GM12891 (cell line): ENCODE results near the gene KCNE2.

Experiments used
- POLR2A ChIP-seq: IDR thresholded peaks from 2 replicates; pipeline ENCODE4 v1.6.1; 2011; ENCODE audit warnings: low read depth, low read length, control low read depth
- POU2F2 ChIP-seq: IDR thresholded peaks from 2 replicates; pipeline ENCODE4 v1.6.1; 2011; ENCODE audit warnings: low read depth, mild to moderate bottlenecking, control low read depth, low read length, moderate library complexity
- TAF1 ChIP-seq: IDR thresholded peaks from 2 replicates; pipeline ENCODE4 v1.6.1; 2011; ENCODE audit warnings: low read depth, low read length, control low read depth

DNA sequence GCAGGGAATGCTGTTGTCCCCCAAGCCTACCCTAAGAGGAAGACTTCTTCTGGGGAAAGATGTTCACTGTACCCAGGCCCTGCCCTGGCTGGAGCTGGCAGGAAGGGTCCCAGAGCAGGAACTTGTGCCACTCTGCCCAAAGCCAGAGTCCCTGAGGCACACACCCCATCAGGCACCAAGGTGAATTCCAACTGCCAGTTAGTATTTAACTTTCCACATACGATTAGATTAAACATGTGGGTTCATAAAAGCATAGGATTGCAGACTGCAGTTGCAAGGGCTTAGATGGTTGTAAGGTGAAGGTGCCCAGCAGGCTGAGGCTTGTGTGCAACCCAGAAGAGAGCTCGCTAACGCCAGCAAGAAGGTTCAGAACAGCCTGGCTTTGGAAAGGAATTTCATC, at the start of gene KCNE2:
- TF ChIP-seq POU2F2 (no peak), TAF1 (no peak), POLR2A (no peak)
